GM21515 (cell line): ENCODE results near the gene EDEM2.
"Not testable (repeated sequence)": the region's sequence is repeated elsewhere in the genome, so short reads cannot be mapped to it uniquely, and the experiment has no call there.

Source experiments
- ATAC-seq: cut with Tn5 transposase; IDR thresholded peaks from one replicate; pipeline ENCODE4 v1.9.1; 2021; ENCODE audit not compliant: unreplicated experiment

The EDEM2 gene

GRCh38 chr20:35131934-35132333 is 15.2 kb downstream of the EDEM2 start:
- ATAC-seq, result no peak

GRCh38 chr20:35129647-35130069 is 17.5 kb downstream of the EDEM2 start:
- ATAC-seq, result no peak

GRCh38 chr20:35125753-35126152 is 21.4 kb downstream of the EDEM2 start:
- no peak for ATAC-seq

- ATAC-seq, result no peak
These were observed 24.3 kb downstream of the EDEM2 start for GRCh38 chr20:35122756-35123405.

GRCh38 chr20:35121186-35121585 is 25.9 kb downstream of the EDEM2 start:
- no peak for ATAC-seq

GRCh38 chr20:35120012-35120701 is 27.0 kb downstream of the EDEM2 start:
- no peak for ATAC-seq

- no peak for ATAC-seq
These were observed 29.5 kb downstream of the EDEM2 start for GRCh38 chr20:35117629-35118028.

- no peak for ATAC-seq
These were observed 29.9 kb downstream of the EDEM2 start for GRCh38 chr20:35117196-35117595.

GRCh38 chr20:35116258-35116657 is 30.9 kb downstream of the EDEM2 start:
- no peak for ATAC-seq

- ATAC-seq, result no peak
These were observed 31.5 kb downstream of the EDEM2 start for GRCh38 chr20:35115606-35116005.

- ATAC-seq, result not testable (repeated sequence)
These were observed 34.9 kb downstream of the EDEM2 start for GRCh38 chr20:35112276-35112675.

- ATAC-seq, result no peak
These were observed 35.8 kb downstream of the EDEM2 start for GRCh38 chr20:35111141-35111888.

GRCh38 chr20:35108921-35109320 is 38.2 kb downstream of the EDEM2 start:
- no peak for ATAC-seq

GRCh38 chr20:35106827-35107380 is 40.2 kb downstream of the EDEM2 start:
- no peak for ATAC-seq

GRCh38 chr20:35104685-35105295 is 42.3 kb downstream of the EDEM2 start:
- no peak for ATAC-seq

- ATAC-seq, result no peak
These were observed 45.5 kb downstream of the EDEM2 start for GRCh38 chr20:35101620-35102019.

- no peak for ATAC-seq
These were observed 53.8 kb downstream of the EDEM2 start for GRCh38 chr20:35093267-35093884.

- ATAC-seq, result peak; percentile 90
These were observed 54.4 kb downstream of the EDEM2 start, which contains the start of gene TRPC4AP for GRCh38 chr20:35092524-35093266. Gene TRPC4AP (minus strand): TSS chr20:35092807. CDS start chr20:35092781, 26 bp downstream.

- ATAC-seq, result peak; percentile 20
These were observed 55.2 kb downstream of the EDEM2 start for GRCh38 chr20:35091816-35092523.
